H1 (cell line): ENCODE data around the gene SPSB1. TPM values are rescaled to one million over a fixed set of nuclear protein-coding genes. Genes with fewer than 3 reads are reported as not detected.

Experiments used
- CTCF ChIA-PET: fragments of 300-600 bp; sonication (Branson Sonifier 250); formaldehyde crosslinking; loops from one replicate; lab custom pipeline; 2021; ENCODE audit not compliant: partially characterized antibody; lab: Charles Lee
- POLR2A ChIA-PET: fragments of 300-600 bp; sonication (Branson Sonifier 250); formaldehyde crosslinking; loops from one replicate; lab custom pipeline; 2021; ENCODE audit warnings: inconsistent platforms; ENCODE audit not compliant: partially characterized antibody; lab: Charles Lee
- DNase-seq, 2 experiments: peaks; one replicate each; pipeline versions ENCODE4 v3.0.0 to v3.0.0-alpha.2; 2010 to 2022; ENCODE audit warnings: low spot score in 2 of 2, low read depth in 1 of 2, mixed read lengths in 1 of 2
- FAIRE-seq: peaks from 2 replicates; lab custom pipeline; 2011; peaks lifted over from hg19 to GRCh38; lab: Jason Lieb, UNC
- H2AFZ ChIP-seq: 2 replicates; pipeline ENCODE4 v1.8.1; 2012; ENCODE audit warnings: low read length, inconsistent platforms
- H2AK5ac ChIP-seq: 2 replicates; pipeline ENCODE4 v1.6.1; 2013; ENCODE audit warnings: low read depth, low read length
- H2BK120ac ChIP-seq: replicated peaks from 2 replicates; pipeline ENCODE3; 2013; ENCODE audit warnings: low read depth, low read length, inconsistent platforms
- H2BK12ac ChIP-seq: 2 replicates; pipeline ENCODE4 v1.6.1; 2013; ENCODE audit warnings: low read depth, low read length
- H2BK15ac ChIP-seq: 2 replicates; pipeline ENCODE4 v1.6.1; 2013; ENCODE audit warnings: low read length
- H2BK20ac ChIP-seq: 2 replicates; pipeline ENCODE4 v1.6.1; 2013; ENCODE audit warnings: low read length
- H2BK5ac ChIP-seq: 2 replicates; pipeline ENCODE4 v1.6.1; 2013; ENCODE audit warnings: low read depth, low read length
- H3K14ac ChIP-seq: 2 replicates; pipeline ENCODE4 v1.6.1; 2013; ENCODE audit warnings: inconsistent platforms; ENCODE audit not compliant: insufficient read length
- H3K18ac ChIP-seq: 2 replicates; pipeline ENCODE4 v1.6.1; 2013; ENCODE audit warnings: low read length; ENCODE audit errors: extremely low read depth
- H3K23ac ChIP-seq: 2 replicates; pipeline ENCODE4 v1.6.1; 2013; ENCODE audit warnings: inconsistent platforms; ENCODE audit not compliant: insufficient read length
- H3K23me2 ChIP-seq: 2 replicates; pipeline ENCODE4 v1.6.1; 2013; ENCODE audit warnings: low read depth, low read length
- H3K27ac ChIP-seq: 2 replicates; pipeline ENCODE4 v1.6.1; 2011; ENCODE audit warnings: low read depth, low read length, inconsistent platforms
- H3K27me3 ChIP-seq, 4 experiments: replicated peaks in 1 of 4; 1 replicate in 1 of 4; 2 replicates in 3 of 4; pipeline versions ENCODE4 v1.6.1 to v1.8.1; 2011 to 2013; ENCODE audit warnings: low read length in 3 of 4, mild to moderate bottlenecking in 3 of 4, inconsistent platforms in 2 of 4, mixed read lengths in 2 of 4, moderate library complexity in 1 of 4; ENCODE audit not compliant: control insufficient read depth in 3 of 4, insufficient read depth in 3 of 4; ENCODE audit errors: extremely low read depth in 1 of 4
- H3K36me3 ChIP-seq, 4 experiments: 2 replicates each; pipeline versions ENCODE4 v1.6.1 to v1.8.1; 2011 to 2013; ENCODE audit warnings: mild to moderate bottlenecking in 4 of 4, low read length in 3 of 4, moderate library complexity in 2 of 4, control low read depth in 1 of 4, inconsistent platforms in 1 of 4; ENCODE audit not compliant: insufficient read depth in 4 of 4, control insufficient read depth in 2 of 4
- H3K4ac ChIP-seq: replicated peaks from 2 replicates; pipeline ENCODE3; 2013; ENCODE audit warnings: low read length, low read depth, mixed read lengths, inconsistent platforms; ENCODE audit not compliant: insufficient read length
- H3K4me1 ChIP-seq, 4 experiments: replicated peaks in 1 of 4; 1 replicate in 1 of 4; 2 replicates in 3 of 4; pipeline versions ENCODE4 v1.6.1 to v1.8.1; 2011 to 2013; ENCODE audit warnings: low read length in 3 of 4, inconsistent platforms in 2 of 4, mixed read lengths in 1 of 4; ENCODE audit not compliant: insufficient read depth in 4 of 4, control insufficient read depth in 3 of 4
- H3K4me2 ChIP-seq, 2 experiments: 2 replicates each; pipeline versions ENCODE4 v1.6.1 to v1.8.1; 2011 to 2013; ENCODE audit warnings: low read depth in 2 of 2, low read length in 2 of 2, control low read depth in 1 of 2, inconsistent platforms in 1 of 2, mild to moderate bottlenecking in 1 of 2; ENCODE audit not compliant: insufficient read depth in 1 of 2
- H3K4me3 ChIP-seq, 4 experiments: fragments of 200-600, 300-600 bp in 1 of 4; sonication (generic), shearing (Covaris generic), sonication (Bioruptor Twin) in 1 of 4; 2 replicates each; pipeline versions ENCODE4 v1.5.1 to v1.8.1; 2011 to 2016; ENCODE audit warnings: low read length in 4 of 4, low read depth in 3 of 4, control low read depth in 2 of 4, inconsistent platforms in 2 of 4, mild to moderate bottlenecking in 2 of 4, mixed read lengths in 1 of 4, moderate library complexity in 1 of 4; ENCODE audit not compliant: insufficient read depth in 2 of 4; ENCODE audit errors: extremely low read depth in 1 of 4
- H3K56ac ChIP-seq: replicated peaks from 2 replicates; pipeline ENCODE3; 2013; ENCODE audit warnings: low read depth, mild to moderate bottlenecking, mixed read lengths, low read length, inconsistent platforms; ENCODE audit not compliant: insufficient read length
- H3K79me1 ChIP-seq: 2 replicates; pipeline ENCODE4 v1.6.1; 2013; ENCODE audit warnings: low read depth, low read length, control low read depth
- H3K79me2 ChIP-seq, 2 experiments: 2 replicates each; pipeline versions ENCODE4 v1.6.1 to v1.8.1; 2012 to 2013; ENCODE audit warnings: low read length in 2 of 2, mild to moderate bottlenecking in 2 of 2, inconsistent platforms in 1 of 2; ENCODE audit not compliant: insufficient read depth in 2 of 2, control insufficient read depth in 1 of 2
- H3K9ac ChIP-seq, 4 experiments: replicated peaks in 1 of 4; 1 replicate in 1 of 4; 2 replicates in 3 of 4; pipeline versions ENCODE4 v1.6.1 to v1.8.1; 2011 to 2013; ENCODE audit warnings: low read depth in 3 of 4, low read length in 3 of 4, control low read depth in 2 of 4, mild to moderate bottlenecking in 2 of 4, moderate library complexity in 2 of 4, inconsistent platforms in 1 of 4; ENCODE audit errors: extremely low read depth in 1 of 4
- H3K9me3 ChIP-seq, 2 experiments: 2 replicates each; pipeline versions ENCODE4 v1.6.1 to v1.8.1; 2012 to 2013; ENCODE audit warnings: mild to moderate bottlenecking in 2 of 2, moderate library complexity in 2 of 2, control low read depth in 1 of 2, inconsistent platforms in 1 of 2, low read depth in 1 of 2, low read length in 1 of 2, mixed read lengths in 1 of 2; ENCODE audit not compliant: insufficient read depth in 2 of 2
- H4K20me1 ChIP-seq, 2 experiments: replicated peaks in 1 of 2; 2 replicates each; pipeline versions ENCODE3 to v1.8.1; 2011 to 2013; ENCODE audit warnings: inconsistent platforms in 2 of 2, low read length in 2 of 2, mild to moderate bottlenecking in 1 of 2; ENCODE audit not compliant: insufficient read depth in 2 of 2, control insufficient read depth in 1 of 2
- H4K5ac ChIP-seq: 2 replicates; pipeline ENCODE4 v1.6.1; 2013; ENCODE audit warnings: low read length, low read depth, mixed read lengths, inconsistent platforms; ENCODE audit not compliant: insufficient read length
- H4K8ac ChIP-seq: 2 replicates; pipeline ENCODE4 v1.8.0; 2013; ENCODE audit warnings: mild to moderate bottlenecking, moderate library complexity, low read length, inconsistent platforms; ENCODE audit not compliant: insufficient read depth; ENCODE audit errors: extremely low read depth
- H4K91ac ChIP-seq: replicated peaks from 2 replicates; pipeline ENCODE3; 2013; ENCODE audit warnings: low read length, mixed read lengths, inconsistent platforms; ENCODE audit not compliant: insufficient read length
- BCL11A ChIP-seq, 2 experiments: IDR thresholded peaks; one replicate each; pipeline ENCODE4 v1.6.1; 2011; ENCODE audit warnings: low read depth in 2 of 2, low read length in 2 of 2, mild to moderate bottlenecking in 2 of 2
- JUND ChIP-seq: IDR thresholded peaks from 2 replicates; pipeline ENCODE4 v1.6.1; 2011; ENCODE audit warnings: mild to moderate bottlenecking, improper control_type of control experiment, low read length
- RBBP5 ChIP-seq: IDR thresholded peaks from 2 replicates; pipeline ENCODE4 v1.7.1; 2012; ENCODE audit warnings: low read depth, mild to moderate bottlenecking, inconsistent platforms, low read length, moderate library complexity, borderline replicate concordance
- RXRA ChIP-seq: IDR thresholded peaks from 2 replicates; pipeline ENCODE4 v1.6.1; 2011; ENCODE audit warnings: low read depth, mild to moderate bottlenecking, low read length, moderate library complexity; ENCODE audit not compliant: insufficient read depth
- SRF ChIP-seq: IDR thresholded peaks from 2 replicates; pipeline ENCODE4 v1.6.1; 2011; ENCODE audit warnings: mild to moderate bottlenecking, low read depth, low read length, moderate library complexity
- TBP ChIP-seq: IDR thresholded peaks from 2 replicates; pipeline ENCODE4 v1.6.1; 2011; ENCODE audit warnings: low read depth, low read length, improper control_type of control experiment
- TEAD4 ChIP-seq: IDR thresholded peaks from 2 replicates; pipeline ENCODE4 v1.6.1; 2012; ENCODE audit warnings: low read depth, low read length, inconsistent platforms, mixed read lengths
- WGBS, 2 experiments: shearing (Covaris generic) in 1 of 2; methylation state at CpG; one replicate each; pipeline versions ENCODE4 v1.1.6 to v1.1.7; 2013 to 2015; ENCODE audit warnings: low lambda C conversion rate in 2 of 2, mixed read lengths in 2 of 2, inconsistent platforms in 1 of 2, low coverage in 1 of 2, missing lambda C conversion rate in 1 of 2; ENCODE audit not compliant: insufficient replicate concordance in 2 of 2, insufficient coverage in 1 of 2, insufficient read length in 1 of 2; ENCODE audit errors: extremely low coverage in 1 of 2, missing lambda C conversion rate in 1 of 2; 5-methylcytosine and 5-hydroxymethylcytosine counted together
- polyA plus RNA-seq, 7 experiments: library from polyadenylated mRNA; depleted of rRNA in 3 of 7; stranded (reverse) in 5 of 7; unstranded in 2 of 7; fragments of >200 nt in 5 of 7; fragments of 200-250 nt in 2 of 7; gene quantifications; 1 replicate in 5 of 7; 2 replicates in 1 of 7; 4 replicates in 1 of 7; pipeline versions ENCODE4 v1.2.1 to v1.2.3, GENCODE V29; 2011 to 2013; ENCODE audit warnings: missing spikeins in 2 of 7, mixed read lengths in 2 of 7
- total RNA-seq: library from RNA; stranded (reverse); fragmentation: NEBNext Ultra II Directional; extraction: Animal tissue kit (Norgen Biotek cat#: 25700); gene quantifications from 2 replicates; pipeline ENCODE4 v1.2.1, GENCODE V29; 2021

The SPSB1 gene
- total and polyA plus RNA-seq, 2 of the 8 experiments (the other 6 are each of a cell fraction or from before 2014, with no cell fraction given) = 5.3 to 6.4 TPM

GRCh38 chr1:9371951-9372350 lies 79.3 kb downstream of the SPSB1 start:
- Histone ChIP-seq H2BK15ac (no peak overlapping the region), H2BK120ac (no peak overlapping the region), H3K79me2 (no peaks in the 10 kb centered on the region), H3K23me2 (no peaks in the 10 kb centered on the region; the same call in 1 of the 2 replicates), H3K14ac (no peak overlapping the region), H3K4me2 (no peak overlapping the region), H3K36me3 (no peaks in the 10 kb centered on the region), H2AK5ac (no peak overlapping the region), H4K5ac (no peak overlapping the region), H3K4ac (no peak overlapping the region), H2AFZ (no peak overlapping the region), H3K56ac (no peak overlapping the region), H3K27me3 (no peaks in the 10 kb centered on the region), H2BK12ac (no peak overlapping the region), H4K20me1 (no peaks in the 10 kb centered on the region), H3K23ac (no peak overlapping the region), H2BK20ac (no peak overlapping the region), H4K8ac (no peak overlapping the region), H3K27ac (no peak overlapping the region), H4K91ac (no peak overlapping the region), H3K4me3 (no peak overlapping the region), H3K18ac (no peak overlapping the region), H3K4me1 (no peaks in the 10 kb centered on the region; a peak in 2 of 7 replicates), H3K79me1 (no peaks in the 10 kb centered on the region), H3K9me3 (no peaks in the 10 kb centered on the region), H3K9ac (no peak overlapping the region), H2BK5ac (no peak overlapping the region)
- TF ChIP-seq RBBP5 = no peak
- no peak for TF ChIP-seq JUND
- TF ChIP-seq RXRA = no peak
- TF ChIP-seq TBP = no peak
- no peak for TF ChIP-seq BCL11A (IDR thresholded peaks at IDR 0.05; ENCODE audit: low read depth in 2 of 2, low read length in 2 of 2)
- TF ChIP-seq SRF = no peak
- TF ChIP-seq TEAD4 = no peak
- DNase-seq (no peak), FAIRE-seq (no peak)
- POLR2A ChIA-PET = no interaction called here
- CTCF ChIA-PET = interaction anchor here (0.6 to 3.7 kb wide), 6 partner anchors 9 to 905 kb away, joined by 3 to 10 read pairs (median 5); no protein-coding TSS in a partner anchor
- WGBS, 2 experiments = 96% methylated on average over 3 of the region's 5 CpGs; no CpG with 5 or more reads in 1 of the 2 experiments
